ENCODE measurements around the gene PHLDB2. TPM values are rescaled to one million over a fixed set of nuclear protein-coding genes. Genes with fewer than 3 reads are reported as not detected.

Gene PHLDB2
- total and polyA plus RNA-seq, 11 donors = 59.0 to 280 (median 115) TPM

DNA sequence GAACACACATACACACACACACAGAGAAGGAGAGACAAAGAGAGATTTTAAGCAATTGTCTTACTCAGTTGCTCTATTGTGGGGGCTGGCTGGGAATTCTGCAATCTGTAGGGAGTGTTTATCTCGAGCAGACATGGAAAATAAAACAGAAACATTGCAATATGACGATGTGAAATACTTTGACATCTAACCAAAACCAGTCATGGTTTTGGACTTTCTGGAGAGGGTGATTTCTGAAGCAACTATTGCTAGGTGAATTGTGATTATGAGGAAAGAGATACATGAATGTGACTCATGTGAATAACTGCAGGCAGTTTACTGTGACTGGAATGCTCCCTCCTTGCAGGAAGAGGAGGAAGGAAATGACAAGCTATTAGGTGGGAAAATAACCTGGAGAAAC is 12.3 kb upstream of the PHLDB2 start:
- no peak overlapping the region for H3K4me3 ChIP-seq
- H3K36me3 ChIP-seq = no peaks in the 10 kb centered on the region
- ATAC-seq (peak in 3 of 4 donors; percentile 32 to 60 (median 33)), DNase-seq (no peak)
- no peaks in the 10 kb centered on the region for H3K9me3 ChIP-seq
- H3K4me1 ChIP-seq = peaks cover 0 to 11% (median 7%) of the 10 kb centered on the region in 12 donors
- H3K27me3 ChIP-seq = no peaks in the 10 kb centered on the region
- no peak overlapping the region for H3K27ac ChIP-seq
- 40 to 56% (median 49%) methylated on average over 2 of the region's 2 CpGs for WGBS, 4 donors
- intact Hi-C loops (cut with DNase I) = no loop called here
- TF ChIP-seq, protein P1, sequence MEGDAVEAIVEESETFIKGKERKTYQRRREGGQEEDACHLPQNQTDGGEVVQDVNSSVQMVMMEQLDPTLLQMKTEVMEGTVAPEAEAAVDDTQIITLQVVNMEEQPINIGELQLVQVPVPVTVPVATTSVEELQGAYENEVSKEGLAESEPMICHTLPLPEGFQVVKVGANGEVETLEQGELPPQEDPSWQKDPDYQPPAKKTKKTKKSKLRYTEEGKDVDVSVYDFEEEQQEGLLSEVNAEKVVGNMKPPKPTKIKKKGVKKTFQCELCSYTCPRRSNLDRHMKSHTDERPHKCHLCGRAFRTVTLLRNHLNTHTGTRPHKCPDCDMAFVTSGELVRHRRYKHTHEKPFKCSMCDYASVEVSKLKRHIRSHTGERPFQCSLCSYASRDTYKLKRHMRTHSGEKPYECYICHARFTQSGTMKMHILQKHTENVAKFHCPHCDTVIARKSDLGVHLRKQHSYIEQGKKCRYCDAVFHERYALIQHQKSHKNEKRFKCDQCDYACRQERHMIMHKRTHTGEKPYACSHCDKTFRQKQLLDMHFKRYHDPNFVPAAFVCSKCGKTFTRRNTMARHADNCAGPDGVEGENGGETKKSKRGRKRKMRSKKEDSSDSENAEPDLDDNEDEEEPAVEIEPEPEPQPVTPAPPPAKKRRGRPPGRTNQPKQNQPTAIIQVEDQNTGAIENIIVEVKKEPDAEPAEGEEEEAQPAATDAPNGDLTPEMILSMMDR (IDR thresholded peaks at IDR 0.05) = no peak
- TF ChIP-seq POLR2A (IDR thresholded peaks at IDR 0.05) = no peak

DNA sequence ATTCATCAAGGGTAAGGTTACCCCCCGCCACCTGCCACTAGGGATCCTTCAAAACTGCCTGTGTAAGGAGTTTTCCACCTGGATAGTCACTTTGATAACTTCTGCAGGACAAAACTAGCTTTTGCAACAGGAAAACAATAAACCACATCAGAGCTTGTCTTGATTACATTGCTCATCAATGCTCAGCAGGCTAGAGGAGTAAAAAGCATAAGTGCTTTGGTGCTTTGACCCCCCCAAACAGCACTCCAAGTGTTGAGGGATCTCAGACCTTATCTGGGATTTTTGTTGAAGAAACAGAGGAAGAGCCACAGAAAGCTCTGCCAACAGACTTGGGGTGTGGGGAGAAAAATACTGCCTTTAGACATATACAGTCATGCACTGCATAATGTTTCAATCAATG is 10.8 kb upstream of the PHLDB2 start:
- H3K27me3 ChIP-seq = no peaks in the 10 kb centered on the region
- no peak for ATAC-seq
- H3K4me3 ChIP-seq = no peak overlapping the region
- DNase-seq = no peak
- no peak overlapping the region for H3K27ac ChIP-seq
- peaks cover 0 to 25% (median 13%) of the 10 kb centered on the region in 12 donors for H3K4me1 ChIP-seq
- intact Hi-C loops (cut with DNase I) = no loop called here
- WGBS, 4 donors = 90 to 100% (median 97%) methylated on average over 1 of the region's 1 CpG
- no peaks in the 10 kb centered on the region for H3K36me3 ChIP-seq
- TF ChIP-seq POLR2A (IDR thresholded peaks at IDR 0.05) = no peak
- TF ChIP-seq, protein P1 (IDR thresholded peaks at IDR 0.05) = no peak
- no peaks in the 10 kb centered on the region for H3K9me3 ChIP-seq

GRCh38 chr3:111848778-111849177 is 10.3 kb upstream of the PHLDB2 start:
- WGBS, 4 donors = 44 to 50% (median 47%) methylated on average over 2 of the region's 2 CpGs

GRCh38 chr3:111850537-111850936 is 8.5 kb upstream of the PHLDB2 start:
- TF ChIP-seq, protein P1 (IDR thresholded peaks at IDR 0.05) = no peak
- TF ChIP-seq POLR2A (IDR thresholded peaks at IDR 0.05) = no peak
- no peak for DNase-seq

More at GRCh38 chr3:111848778-111849177, 10.3 kb upstream of the PHLDB2 start:
- intact Hi-C loops (cut with DNase I) = no loop called here
- Histone ChIP-seq H3K27ac (no peak overlapping the region), H3K36me3 (no peaks in the 10 kb centered on the region), H3K9me3 (no peaks in the 10 kb centered on the region), H3K27me3 (no peaks in the 10 kb centered on the region), H3K4me1 (peaks cover 0 to 30% (median 13%) of the 10 kb centered on the region in 12 donors), H3K4me3 (no peak overlapping the region)
- no peak for ATAC-seq
- DNase-seq = no peak
- no peak for TF ChIP-seq POLR2A (IDR thresholded peaks at IDR 0.05)
- TF ChIP-seq, protein P1 (IDR thresholded peaks at IDR 0.05) = no peak

More at GRCh38 chr3:111850537-111850936, 8.5 kb upstream of the PHLDB2 start:
- H3K27ac ChIP-seq = no peak overlapping the region
- no peak overlapping the region for H3K4me3 ChIP-seq
- no peaks in the 10 kb centered on the region for H3K27me3 ChIP-seq
- WGBS, 4 donors = 83 to 91% (median 86%) methylated on average over 3 of the region's 3 CpGs
- no peak for ATAC-seq
- H3K4me1 ChIP-seq = peaks cover 0 to 30% (median 13%) of the 10 kb centered on the region in 12 donors
- H3K9me3 ChIP-seq = no peaks in the 10 kb centered on the region
- H3K36me3 ChIP-seq = no peaks in the 10 kb centered on the region
- intact Hi-C loops (cut with DNase I) = no loop called here

Measured in heart left ventricle (tissue), 16 donors.